Activated T-cell treated with anti-CD3 and anti-CD28 coated beads for 48 hours (primary cell): ENCODE results near the gene SNX5.

Experiments used
- DNase-seq: peaks from one replicate; pipeline ENCODE4 v3.0.0-alpha.2; 2020; ENCODE audit warnings: low read depth

The SNX5 gene

GRCh38 chr20:17992847-17993513, 24.4 kb upstream of the SNX5 start:
- no peak for DNase-seq

- peak; percentile 39 for DNase-seq
Observed at GRCh38 chr20:17992224-17992637, 23.6 kb upstream of the SNX5 start.

- no peak for DNase-seq
Observed at GRCh38 chr20:17990278-17990972, 21.8 kb upstream of the SNX5 start.

GRCh38 chr20:17987988-17988387, 19.4 kb upstream of the SNX5 start:
- no peak for DNase-seq

GRCh38 chr20:17985388-17986018, 16.9 kb upstream of the SNX5 start:
- DNase-seq, result no peak

GRCh38 chr20:17976305-17976704, 7.7 kb upstream of the SNX5 start:
- no peak for DNase-seq

- DNase-seq, result no peak
Observed at GRCh38 chr20:17972121-17972520, 3.5 kb upstream of the SNX5 start.

- no peak for DNase-seq
Observed at GRCh38 chr20:17971300-17972013, 2.9 kb upstream of the SNX5 start.

- no peak for DNase-seq
Observed at GRCh38 chr20:17969884-17970409, 1.4 kb upstream of the SNX5 start.

- no peak for DNase-seq
Observed at GRCh38 chr20:17969278-17969883, 787 bp upstream of the SNX5 start.

- DNase-seq, result no peak
Observed at GRCh38 chr20:17967521-17968365, 851 bp downstream of the SNX5 start.

GRCh38 chr20:17966432-17967310, 1.9 kb downstream of the SNX5 start:
- no peak for DNase-seq

- no peak for DNase-seq
Observed at GRCh38 chr20:17965042-17965697, 3.4 kb downstream of the SNX5 start.

- no peak for DNase-seq
Observed at GRCh38 chr20:17964632-17965031, 4.0 kb downstream of the SNX5 start.

- DNase-seq, result no peak
Observed at GRCh38 chr20:17964073-17964472, 4.5 kb downstream of the SNX5 start.

- DNase-seq, result no peak
Observed at GRCh38 chr20:17963114-17963897, 5.3 kb downstream of the SNX5 start.

GRCh38 chr20:17961587-17961940, 7.0 kb downstream of the SNX5 start:
- DNase-seq, result no peak

- DNase-seq, result no peak
Observed at GRCh38 chr20:17960927-17961586, 7.5 kb downstream of the SNX5 start.
